Neural progenitor cell (in vitro differentiated cells): ENCODE data around the gene ME1.

Experiments
- CTCF ChIP-seq: fragments of 200-600 bp; sonication (generic); IDR thresholded peaks from 2 replicates; pipeline ENCODE4 v1.5.1; 2017; ENCODE audit warnings: antibody characterized with exemption, mild to moderate bottlenecking
- EZH2 ChIP-seq: fragments of 200-600 bp; sonication (generic); IDR thresholded peaks from 2 replicates; pipeline ENCODE4 v1.6.1; 2017; ENCODE audit warnings: antibody characterized with exemption, mild to moderate bottlenecking, moderate library complexity
- EZH2phosphoT487 ChIP-seq: fragments of 200-600 bp; sonication (generic); IDR thresholded peaks from 2 replicates; pipeline ENCODE4 v1.6.1; 2017; ENCODE audit warnings: antibody characterized with exemption

GRCh38 chr6:83169511-83169910, 261.3 kb downstream of the ME1 start:
- TF ChIP-seq CTCF (no peak), EZH2 (no peak), EZH2phosphoT487 (no peak)
